ENCODE results near the gene TNFRSF1B.

Gene TNFRSF1B

GRCh38 chr1:12176298-12177118, 9.7 kb downstream of the TNFRSF1B start:
- no peak for FAIRE-seq

GRCh38 chr1:12177156-12177998, 10.6 kb downstream of the TNFRSF1B start:
- no peak for FAIRE-seq

- FAIRE-seq: no peak
Observed at GRCh38 chr1:12177999-12178441, 11.2 kb downstream of the TNFRSF1B start.

GRCh38 chr1:12178511-12178910, 11.7 kb downstream of the TNFRSF1B start:
- FAIRE-seq: no peak

- no peak for FAIRE-seq
Observed at GRCh38 chr1:12179111-12179519, 12.3 kb downstream of the TNFRSF1B start.

GRCh38 chr1:12179676-12180075, 12.9 kb downstream of the TNFRSF1B start:
- FAIRE-seq: no peak

GRCh38 chr1:12180315-12180714, 13.5 kb downstream of the TNFRSF1B start:
- FAIRE-seq: no peak

- no peak for FAIRE-seq
Observed at GRCh38 chr1:12180903-12181302, 14.1 kb downstream of the TNFRSF1B start.

GRCh38 chr1:12181568-12181967, 14.8 kb downstream of the TNFRSF1B start:
- no peak for FAIRE-seq

- no peak for FAIRE-seq
Observed at GRCh38 chr1:12182410-12182984, 15.7 kb downstream of the TNFRSF1B start.

GRCh38 chr1:12183095-12183794, 16.5 kb downstream of the TNFRSF1B start:
- FAIRE-seq: no peak

GRCh38 chr1:12184008-12184681, 17.4 kb downstream of the TNFRSF1B start:
- no peak for FAIRE-seq

GRCh38 chr1:12185036-12185917, 18.5 kb downstream of the TNFRSF1B start:
- FAIRE-seq: no peak

GRCh38 chr1:12185918-12186678, 19.3 kb downstream of the TNFRSF1B start:
- no peak for FAIRE-seq

- no peak for FAIRE-seq
Observed at GRCh38 chr1:12186679-12186985, 19.8 kb downstream of the TNFRSF1B start.

- FAIRE-seq: no peak
Observed at GRCh38 chr1:12188115-12188514, 21.3 kb downstream of the TNFRSF1B start.

- no peak for FAIRE-seq
Observed at GRCh38 chr1:12188657-12189327, 22.0 kb downstream of the TNFRSF1B start.

- FAIRE-seq: no peak
Observed at GRCh38 chr1:12189328-12189682, 22.5 kb downstream of the TNFRSF1B start.

- FAIRE-seq: no peak
Observed at GRCh38 chr1:12191242-12192032, 24.6 kb downstream of the TNFRSF1B start.
